HepG2 (cell line): ENCODE results near the gene NAV2. TPM values are rescaled to one million over a fixed set of nuclear protein-coding genes. Genes with fewer than 3 reads are reported as not detected.

Source experiments
- CBX5 ChIP-seq: sonication (generic); formaldehyde crosslinking; IDR thresholded peaks from 2 replicates; pipeline ENCODE4 v1.4.0; 2020; ENCODE audit warnings: missing genetic modification reagents, borderline replicate concordance
- CREB1 ChIP-seq, 2 experiments: fragments of 450-650 bp in 1 of 2; IDR thresholded peaks; 2 replicates each; pipeline ENCODE4 v1.6.1; 2016 to 2017; ENCODE audit warnings: control low read depth in 1 of 2, mild to moderate bottlenecking in 1 of 2, missing compliant biosample characterization in 1 of 2, missing genetic modification characterization in 1 of 2
- CREB3 ChIP-seq: sonication (generic); formaldehyde crosslinking; IDR thresholded peaks from 2 replicates; pipeline ENCODE4 v1.5.0; 2020; ENCODE audit warnings: missing genetic modification reagents
- FLYWCH1 ChIP-seq: sonication (generic); formaldehyde crosslinking; IDR thresholded peaks from 2 replicates; pipeline ENCODE4 v1.8.1; 2023; ENCODE audit warnings: mild to moderate bottlenecking, missing genetic modification reagents
- FOSL2 ChIP-seq: sonication (generic); formaldehyde crosslinking; IDR thresholded peaks from 2 replicates; pipeline ENCODE4 v1.4.0; 2020; ENCODE audit warnings: missing genetic modification reagents
- FOXA1 ChIP-seq, 2 experiments: fragments of 450-650 bp in 1 of 2; sonication (generic) in 1 of 2; formaldehyde crosslinking in 1 of 2; IDR thresholded peaks; 2 replicates each; pipeline versions ENCODE4 v1.4.0 to v1.6.1; 2016 to 2020; ENCODE audit warnings: missing genetic modification reagents in 1 of 2
- GRHL1 ChIP-seq: sonication (generic); formaldehyde crosslinking; conservative IDR thresholded peaks from 2 replicates; pipeline ENCODE4 v1.8.0; 2022; ENCODE audit warnings: missing genetic modification reagents
- MEIS2 ChIP-seq: sonication (generic); formaldehyde crosslinking; IDR thresholded peaks from 2 replicates; pipeline ENCODE4 v1.9.0; 2021; ENCODE audit warnings: mild to moderate bottlenecking, missing genetic modification reagents
- MIER2 ChIP-seq: IDR thresholded peaks from 2 replicates; pipeline ENCODE4 v1.6.1; 2016; ENCODE audit warnings: missing biosample characterization, missing genetic modification reagents
- PHF5A ChIP-seq: IDR thresholded peaks from one replicate; pipeline ENCODE4 v1.6.1; 2018; ENCODE audit warnings: low read depth, missing genetic modification reagents; ENCODE audit not compliant: unreplicated experiment
- PTBP1 ChIP-seq: fragments of 200-400 bp; formaldehyde crosslinking; IDR thresholded peaks from 2 replicates; pipeline ENCODE4 v1.6.1; 2018; ENCODE audit warnings: low read length, low read depth; ENCODE audit not compliant: poor library complexity, severe bottlenecking
- RBM39 ChIP-seq: fragments of 200-400 bp; formaldehyde crosslinking; IDR thresholded peaks from one replicate; pipeline ENCODE4 v1.6.1; 2018; ENCODE audit warnings: antibody characterized with exemption, mild to moderate bottlenecking, low read depth, low read length; ENCODE audit not compliant: poor library complexity, severe bottlenecking
- RCOR2 ChIP-seq: IDR thresholded peaks from 2 replicates; pipeline ENCODE4 v1.6.1; 2016; ENCODE audit warnings: missing biosample characterization, missing genetic modification reagents
- RFX1 ChIP-seq: fragments of 450-650 bp; IDR thresholded peaks from 2 replicates; pipeline ENCODE4 v1.6.1; 2017
- RFX5 ChIP-seq: IDR thresholded peaks from 2 replicates; pipeline ENCODE4 v1.6.1; 2011; ENCODE audit warnings: low read depth, low read length, improper control_type of control experiment
- SMAD3 ChIP-seq: sonication (generic); formaldehyde crosslinking; IDR thresholded peaks from 2 replicates; pipeline ENCODE4 v1.4.0; 2020; ENCODE audit warnings: missing genetic modification reagents
- SMC3 ChIP-seq: IDR thresholded peaks from 2 replicates; pipeline ENCODE4 v1.6.1; 2011; ENCODE audit warnings: low read length, improper control_type of control experiment
- TIGD3 ChIP-seq: sonication (generic); formaldehyde crosslinking; IDR thresholded peaks from 2 replicates; pipeline ENCODE4 v1.5.1; 2020; ENCODE audit warnings: mild to moderate bottlenecking, missing genetic modification reagents, borderline replicate concordance
- ZNF253 ChIP-seq: sonication (generic); formaldehyde crosslinking; IDR thresholded peaks from 2 replicates; pipeline ENCODE4 v1.8.0; 2022; ENCODE audit warnings: mild to moderate bottlenecking, missing genetic modification reagents, borderline replicate concordance
- ZNF496 ChIP-seq: sonication (generic); formaldehyde crosslinking; IDR thresholded peaks from 2 replicates; pipeline ENCODE4 v1.8.1; 2023; ENCODE audit warnings: mild to moderate bottlenecking, moderate library complexity, missing genetic modification reagents; ENCODE audit not compliant: insufficient replicate concordance
- ZNF660 ChIP-seq: sonication (generic); formaldehyde crosslinking; IDR thresholded peaks from 2 replicates; pipeline ENCODE4 v1.5.1; 2020; ENCODE audit warnings: mild to moderate bottlenecking, low read depth, missing genetic modification reagents, borderline replicate concordance
- ZNF792 ChIP-seq: IDR thresholded peaks from 2 replicates; pipeline ENCODE4 v1.6.1; 2016
- ZNF841 ChIP-seq: sonication (generic); formaldehyde crosslinking; IDR thresholded peaks from 2 replicates; pipeline ENCODE4 v1.8.1; 2023; ENCODE audit warnings: missing genetic modification reagents, borderline replicate concordance
- ZXDC ChIP-seq: sonication (generic); formaldehyde crosslinking; IDR thresholded peaks from 2 replicates; pipeline ENCODE4 v1.5.0; 2020; ENCODE audit warnings: mild to moderate bottlenecking, missing genetic modification reagents
- polyA plus RNA-seq, 8 experiments: library from polyadenylated mRNA; depleted of rRNA in 3 of 8; stranded (reverse) in 7 of 8; unstranded in 1 of 8; fragments of >200 nt; fragmentation: Illumina TruSeq in 4 of 8; extraction: Trizol in 4 of 8; gene quantifications; 2 replicates each; pipeline versions ENCODE4 v1.2.1 to v1.2.3, GENCODE V29; 2011 to 2016; ENCODE audit warnings: low read depth in 4 of 8, missing spikeins in 1 of 8, mixed read lengths in 1 of 8; ENCODE audit not compliant: insufficient read depth in 1 of 8
- total RNA-seq, 5 experiments: library from RNA; depleted of rRNA; stranded (reverse); fragments of >200 nt; fragmentation: Illumina TruSeq; extraction: Trizol; gene quantifications; 2 replicates each; pipeline ENCODE4 v1.2.3, GENCODE V29; 2016; ENCODE audit warnings: low read depth in 1 of 5

The NAV2 gene
- total and polyA plus RNA-seq, 2 of the 13 experiments (the other 11 are each of a cell fraction or from before 2014, with no cell fraction given): 9.3 to 34.6 TPM

- TF ChIP-seq ZNF496 (CRISPR knock-in tag): no peak
- TF ChIP-seq RFX5: no peak
- no peak for TF ChIP-seq RFX1
- TF ChIP-seq ZXDC (CRISPR knock-in tag): no peak
- TF ChIP-seq ZNF792 (CRISPR knock-in tag): 0 out of 2 replicates have a peak, but pooled peaks have one; percentile 23
- no peak for TF ChIP-seq PHF5A (CRISPR knock-in tag)
- TF ChIP-seq GRHL1 (CRISPR knock-in tag): no peak
- TF ChIP-seq MIER2 (CRISPR knock-in tag): no peak
- no peak for TF ChIP-seq TIGD3 (CRISPR knock-in tag)
- TF ChIP-seq SMC3: no peak
- TF ChIP-seq RBM39: no peak
- no peak for TF ChIP-seq MEIS2 (CRISPR knock-in tag)
- TF ChIP-seq FLYWCH1 (CRISPR knock-in tag): no peak
- TF ChIP-seq FOXA1 (IDR thresholded peaks at IDR 0.05): peak; percentile 41; the same call in 1 of the 2 replicates
- TF ChIP-seq FOXA1 (CRISPR knock-in tag; IDR thresholded peaks at IDR 0.05): no peak; the same call in 1 of the 2 replicates
- TF ChIP-seq ZNF841 (CRISPR knock-in tag): no peak
- peak; percentile 45; the same call in 1 of the 2 replicates for TF ChIP-seq CREB1 (IDR thresholded peaks at IDR 0.05)
- TF ChIP-seq CREB1 (CRISPR knock-in tag; IDR thresholded peaks at IDR 0.05): peak; percentile 81
- TF ChIP-seq CREB3: no peak
- TF ChIP-seq FOSL2 (CRISPR knock-in tag): peak; percentile 94
- TF ChIP-seq SMAD3 (CRISPR knock-in tag): 0 out of 2 replicates have a peak, but pooled peaks have one; percentile 17
- TF ChIP-seq RCOR2 (CRISPR knock-in tag): peak; percentile 80; the same call in 1 of the 2 replicates
- TF ChIP-seq ZNF253: no peak
- no peak for TF ChIP-seq PTBP1
- TF ChIP-seq ZNF660: no peak
- no peak for TF ChIP-seq CBX5 (CRISPR knock-in tag)
These were observed 298.8 kb downstream of the NAV2 start (continued) for GRCh38 chr11:20011307-20011951.
